Activated CD4-positive, alpha-beta T cell treated with anti-CD3 and anti-CD28 coated beads for 1 hour (primary cell): ENCODE results near the gene SLC35G3.
A peak's percentile ranks its signal among the peaks of the same experiment; 100 is the strongest.
"Not testable (repeated sequence)": the region's sequence is repeated elsewhere in the genome, so short reads cannot be mapped to it uniquely, and the experiment has no call there.

Experiments
- DNase-seq: peaks from one replicate; pipeline ENCODE4 v3.0.0-alpha.2; 2020

Gene SLC35G3

DNA sequence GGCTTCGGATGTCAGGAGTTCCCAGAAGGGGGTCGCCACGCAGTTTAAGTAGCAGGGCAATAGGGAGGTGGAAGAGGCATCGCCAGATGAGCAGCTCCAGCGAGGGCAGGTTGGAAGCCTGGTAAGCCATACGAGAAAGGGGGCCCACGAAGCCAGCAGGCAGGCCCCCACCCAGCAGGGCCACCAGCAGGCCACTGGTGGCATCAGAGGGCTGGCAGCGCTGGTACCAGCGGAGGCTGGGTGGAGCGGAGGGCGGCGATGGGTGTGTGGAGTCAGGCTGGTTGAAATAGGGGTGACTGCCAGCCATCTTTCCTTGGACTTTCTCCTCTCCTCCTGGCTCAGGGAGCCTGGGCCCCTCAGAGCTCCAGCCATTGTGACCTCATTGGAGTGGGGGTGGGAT is at the start of gene SLC35G3:
Gene SLC35G3, minus strand, starts transcription at position 393 of the 400 bp plus-strand sequence. Its CDS starts 86 bp downstream, at position 307.
- not testable (repeated sequence) for DNase-seq

DNA sequence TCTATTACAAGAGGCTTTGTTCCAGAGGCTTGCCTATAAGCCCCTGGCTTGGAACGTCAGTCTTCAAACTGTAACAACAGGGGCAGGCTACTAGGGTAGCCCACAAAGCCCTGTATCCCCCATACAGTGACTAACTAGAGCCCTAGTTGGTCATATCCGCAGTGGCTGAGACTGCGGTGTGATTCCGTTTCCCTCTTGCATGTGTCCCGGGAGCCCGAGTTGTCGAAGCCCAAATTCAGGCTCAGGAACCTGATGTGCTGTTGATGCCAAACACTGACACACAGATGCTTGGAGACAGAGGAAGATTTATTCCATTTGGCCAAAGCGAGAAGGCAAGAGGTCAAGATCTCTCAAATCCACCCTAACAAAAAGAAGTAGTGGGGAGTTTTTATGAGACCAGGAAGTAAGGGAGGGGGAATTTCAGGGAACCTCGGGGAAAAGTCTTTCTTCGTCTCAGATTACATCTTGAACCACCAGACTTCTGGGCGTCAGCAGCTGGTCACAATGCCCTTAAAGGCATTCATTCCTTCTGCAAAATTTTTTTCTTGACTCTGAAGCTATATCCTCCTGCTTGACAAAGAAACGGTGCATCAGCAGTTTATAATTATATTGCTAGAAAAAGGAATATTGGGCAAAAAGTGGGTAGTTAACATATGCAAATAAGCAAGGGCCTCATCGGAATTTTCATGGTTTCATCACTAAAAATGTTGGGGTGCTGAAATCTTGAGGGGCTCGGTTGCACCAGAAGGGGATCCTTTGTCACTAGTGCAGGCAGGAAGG is 49.6 kb upstream of the SLC35G3 start:
- peak; percentile 41 for DNase-seq

DNA sequence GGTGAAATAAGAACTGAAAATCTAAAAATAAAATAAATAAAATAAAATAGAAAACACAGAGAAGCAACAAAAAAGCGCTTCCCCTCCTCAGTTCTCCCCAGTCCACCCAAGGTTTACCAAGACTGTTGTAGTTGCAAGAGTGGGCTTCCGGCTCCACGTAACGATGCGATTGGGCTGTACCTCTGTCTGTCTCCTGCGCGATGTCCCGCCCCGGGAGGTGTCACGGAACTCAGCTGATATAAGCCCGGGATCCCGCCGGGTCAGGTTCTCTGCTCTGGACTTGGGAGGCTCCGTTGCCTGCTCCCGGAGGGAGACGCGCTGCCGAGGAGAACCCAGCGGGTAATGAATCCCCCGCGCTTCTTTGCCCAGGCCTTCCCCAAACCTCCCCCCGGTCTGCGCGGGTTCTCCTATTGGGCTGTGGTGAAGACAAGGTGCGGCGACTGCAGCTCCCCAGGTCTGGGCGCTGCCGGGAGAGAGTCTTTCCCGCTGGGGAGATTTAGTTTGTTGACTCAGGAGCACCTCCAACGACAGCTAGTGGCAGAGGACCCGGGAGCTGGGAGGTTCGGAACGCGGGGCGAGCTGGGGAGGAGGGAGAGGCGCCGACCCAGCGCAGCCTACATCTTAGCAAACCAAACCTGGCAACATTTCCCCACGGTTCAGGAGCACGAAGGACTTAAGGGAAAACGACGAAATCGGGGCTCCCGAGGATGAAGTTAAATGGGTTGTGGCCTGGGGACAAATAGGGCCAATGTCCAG is 48.8 kb upstream of the SLC35G3 start, which contains the start of gene SLFN5:
Gene SLFN5, plus strand, starts transcription at position 268 of the 756 bp plus-strand sequence. CDS start 15,619 bp downstream, outside the sequence.
- DNase-seq = peak; percentile 94

DNA sequence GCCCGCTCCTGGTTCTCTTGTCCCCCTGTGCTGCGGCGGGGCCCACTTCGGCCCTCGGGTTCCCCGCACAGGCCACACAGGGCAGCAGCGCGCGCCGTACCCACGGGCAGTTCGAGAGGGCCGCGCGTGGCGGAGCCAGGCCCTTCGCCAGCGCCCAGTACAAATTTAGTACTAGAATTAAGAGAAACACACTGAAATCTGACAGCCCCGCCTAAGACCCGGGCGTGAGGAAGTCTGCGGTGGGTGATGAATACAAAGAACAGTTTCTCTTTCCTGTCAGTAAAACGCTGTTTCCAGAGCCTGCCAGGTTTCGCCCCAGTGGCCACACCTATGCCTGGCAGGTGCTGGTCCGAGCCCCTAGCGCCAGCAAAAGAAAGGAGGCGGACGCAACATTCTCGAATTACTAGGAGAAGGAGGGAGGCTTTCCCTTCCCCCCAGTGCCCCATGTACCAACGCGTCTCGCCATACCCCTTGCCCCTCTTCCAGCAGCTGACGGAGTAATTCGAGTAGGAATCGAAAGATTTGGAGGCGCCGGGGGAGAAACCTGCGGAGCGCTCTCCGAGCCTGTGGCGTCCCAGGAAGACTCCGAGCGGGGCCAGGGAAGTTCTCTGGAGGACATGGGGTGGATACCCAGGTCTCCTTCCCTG is 48.1 kb upstream of the SLC35G3 start:
- peak; percentile 80 for DNase-seq

DNA sequence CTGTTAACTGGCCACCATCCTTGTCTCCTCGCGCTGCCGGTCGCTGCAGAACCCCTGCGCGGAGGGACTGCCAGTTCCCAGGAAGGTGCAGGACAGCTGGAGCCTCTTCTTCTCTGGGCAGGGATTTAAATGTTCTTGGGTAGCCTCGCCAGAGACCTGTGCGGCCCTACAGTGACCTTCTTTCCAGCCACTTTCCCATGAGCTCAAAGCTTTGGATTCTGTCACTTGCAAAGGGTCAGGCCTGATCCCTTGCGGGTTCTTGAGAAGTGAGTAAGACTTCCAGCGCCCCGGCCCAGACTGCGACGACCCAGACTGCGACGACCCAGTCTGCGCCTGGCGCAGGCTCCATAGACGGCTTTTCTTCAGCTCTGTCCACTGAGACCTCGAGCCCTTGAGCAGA is 47.3 kb upstream of the SLC35G3 start:
- DNase-seq = peak; percentile 36

DNA sequence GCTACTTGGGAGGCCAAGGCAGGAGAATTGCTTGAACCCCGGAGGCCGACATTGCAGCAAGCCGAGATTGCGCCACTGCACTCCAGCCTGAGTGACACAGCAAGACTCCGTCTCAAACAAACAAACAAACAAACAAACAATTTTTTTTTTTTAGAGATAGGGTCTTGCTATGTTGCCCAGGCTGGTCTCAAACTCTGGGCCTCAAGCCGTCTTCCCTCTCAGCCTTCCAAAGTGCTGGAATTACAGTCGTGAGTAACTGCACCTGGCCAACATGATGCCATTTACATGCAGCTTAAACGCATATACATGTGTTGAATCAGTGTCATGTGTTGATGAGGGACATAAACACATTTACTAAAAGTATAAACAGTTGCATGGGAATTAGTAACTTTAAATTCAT is 46.7 kb upstream of the SLC35G3 start:
- DNase-seq = no peak

DNA sequence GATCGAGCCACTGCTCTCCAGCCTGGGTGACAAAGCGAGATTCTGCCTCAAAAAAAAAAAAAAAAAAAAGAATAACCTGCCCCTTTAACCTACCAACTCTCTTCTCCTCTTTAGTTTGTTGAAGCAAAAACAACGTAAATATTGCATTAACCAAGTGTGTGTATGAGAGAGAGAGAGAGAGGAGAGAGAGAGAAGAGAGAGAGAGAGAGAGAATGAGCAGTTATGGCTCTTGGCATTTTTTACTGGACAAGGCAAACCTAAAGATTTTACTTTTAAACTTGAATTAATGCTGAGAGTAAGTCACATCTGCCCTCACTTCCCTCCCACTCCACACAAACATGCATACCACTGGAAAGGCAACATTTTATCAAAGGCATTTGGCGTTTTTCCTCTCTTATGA is 45.6 kb upstream of the SLC35G3 start:
- DNase-seq = no peak

DNA sequence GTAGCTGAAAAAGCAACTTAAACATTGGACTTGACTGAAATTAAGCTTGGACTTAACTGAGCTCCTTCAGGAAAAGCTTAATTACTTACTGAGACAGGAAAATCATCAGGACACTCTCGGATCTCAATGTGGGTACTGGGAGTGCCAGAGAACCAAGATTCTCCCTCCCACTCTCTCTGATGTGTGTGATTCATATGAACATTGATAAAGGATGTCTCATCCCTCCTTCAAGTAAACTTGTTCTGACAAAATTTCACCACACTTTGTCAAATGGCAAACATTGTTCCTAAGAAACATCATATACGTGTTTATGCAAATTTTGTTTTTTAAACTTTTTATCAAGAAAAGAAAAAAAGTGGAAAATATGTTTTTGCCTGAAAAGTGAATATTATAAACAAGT is 44.6 kb upstream of the SLC35G3 start:
- no peak for DNase-seq

DNA sequence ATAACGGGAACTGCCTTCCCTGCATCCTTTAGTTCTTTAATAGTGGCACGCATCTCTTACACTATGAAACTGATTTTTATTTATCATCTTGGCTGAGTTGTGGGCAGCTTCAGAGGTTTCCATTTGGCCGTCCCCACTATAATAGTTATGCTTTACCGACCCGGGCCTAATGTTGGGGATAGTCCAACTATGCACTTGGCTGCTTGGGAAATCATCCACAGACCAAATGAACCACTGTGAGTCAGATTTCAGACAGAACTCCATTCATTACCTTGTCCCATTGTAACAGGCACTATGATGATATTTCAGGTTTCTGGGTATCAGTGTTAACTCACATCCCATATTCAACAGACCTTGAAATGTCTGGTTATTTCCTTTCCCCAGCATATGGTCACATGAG is 42.6 kb upstream of the SLC35G3 start:
- DNase-seq = no peak

DNA sequence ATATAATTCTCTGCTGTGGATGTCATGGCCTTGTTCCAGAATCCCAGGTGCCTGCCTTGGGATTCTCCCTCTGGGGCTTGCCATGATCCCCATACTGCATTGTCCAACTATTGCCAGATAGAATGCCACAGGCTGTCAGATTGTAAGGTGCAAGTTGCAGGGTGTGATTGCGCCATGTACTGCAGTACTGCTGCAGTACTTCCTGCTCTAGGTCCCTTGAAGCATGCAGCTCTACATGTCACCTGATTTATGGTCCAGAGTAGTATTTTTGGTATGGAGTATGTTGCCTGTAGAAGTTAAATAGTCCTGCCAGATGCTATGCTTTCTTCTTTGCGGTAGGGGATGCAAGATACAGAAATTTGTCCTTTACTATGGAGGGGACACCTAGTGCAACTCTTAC is 41.7 kb upstream of the SLC35G3 start:
- no peak for DNase-seq

DNA sequence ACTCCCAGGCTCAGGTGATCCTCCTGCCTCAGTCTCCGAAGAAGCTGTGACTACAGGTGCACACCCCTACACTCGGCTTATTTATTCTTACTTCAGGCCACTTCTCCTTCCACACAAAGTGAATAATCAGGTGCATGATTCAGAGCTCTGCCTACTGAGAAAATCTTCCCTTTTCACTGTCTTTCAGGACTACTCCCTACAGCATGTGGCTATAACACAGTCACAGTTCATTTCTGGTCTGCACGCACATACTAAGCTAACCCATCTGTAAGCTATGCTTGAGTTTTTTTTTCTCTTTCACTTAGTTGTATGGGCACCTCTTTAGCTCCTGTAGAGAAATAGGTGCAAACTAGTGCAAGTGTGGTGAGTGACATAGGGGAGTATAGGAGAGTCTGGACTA is 41.1 kb upstream of the SLC35G3 start:
- no peak for DNase-seq

DNA sequence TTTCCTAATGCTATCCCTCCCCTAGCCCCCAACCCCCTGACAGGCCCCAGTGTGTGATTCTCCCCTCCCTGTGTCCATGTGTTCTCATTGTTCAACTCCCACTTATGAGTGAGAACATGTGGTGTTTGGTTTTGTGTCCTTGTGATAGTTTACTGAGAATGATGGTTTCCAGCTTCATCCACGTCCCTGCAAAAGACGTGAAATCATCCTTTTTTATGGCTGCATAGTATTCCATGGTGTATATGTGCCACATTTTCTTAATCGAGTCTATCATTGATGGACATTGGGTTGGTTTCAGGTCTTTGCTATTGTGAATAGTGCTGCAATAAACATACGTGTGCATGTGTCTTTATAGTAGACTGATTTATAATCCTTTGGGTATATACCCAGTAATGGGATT is 40.1 kb upstream of the SLC35G3 start:
- DNase-seq = not testable (repeated sequence)

DNA sequence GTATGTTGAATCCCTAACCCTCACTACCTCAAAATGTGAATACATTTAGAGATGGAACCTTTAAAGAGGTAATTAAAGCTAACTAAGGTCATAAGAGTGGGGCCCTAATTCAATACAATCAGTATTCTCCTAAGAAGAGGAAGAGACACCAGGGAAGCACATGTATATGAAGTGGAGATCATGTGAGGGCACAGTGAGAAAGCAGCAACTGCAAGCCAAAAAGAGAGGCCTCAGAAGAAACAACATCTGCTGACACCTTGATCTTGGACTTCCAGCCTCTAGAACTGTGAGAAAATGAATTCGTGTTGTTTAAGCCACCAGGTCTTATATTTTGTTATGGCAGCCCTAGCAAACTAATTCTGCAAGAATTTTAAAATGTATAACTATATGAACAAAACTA is 35.4 kb upstream of the SLC35G3 start:
- DNase-seq = no peak

DNA sequence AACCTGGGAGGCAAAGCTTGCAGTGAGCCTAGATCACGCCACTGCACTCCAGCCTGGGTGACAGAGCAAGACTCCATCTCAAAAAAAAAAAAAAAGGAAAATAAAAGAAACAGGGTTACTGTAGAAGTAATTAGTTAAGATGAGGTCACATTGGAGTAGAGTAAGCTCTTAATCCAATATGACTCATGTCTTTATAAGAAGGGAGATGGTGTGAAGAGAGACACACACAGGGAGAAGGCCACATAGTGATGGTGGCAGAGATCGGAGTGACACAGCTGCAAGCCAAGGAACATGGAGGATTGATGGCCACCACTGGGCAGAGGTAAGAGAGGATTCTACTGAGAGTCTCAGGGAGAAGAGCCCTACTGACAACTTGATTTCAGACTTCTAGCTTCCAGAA is 33.4 kb upstream of the SLC35G3 start:
- no peak for DNase-seq

DNA sequence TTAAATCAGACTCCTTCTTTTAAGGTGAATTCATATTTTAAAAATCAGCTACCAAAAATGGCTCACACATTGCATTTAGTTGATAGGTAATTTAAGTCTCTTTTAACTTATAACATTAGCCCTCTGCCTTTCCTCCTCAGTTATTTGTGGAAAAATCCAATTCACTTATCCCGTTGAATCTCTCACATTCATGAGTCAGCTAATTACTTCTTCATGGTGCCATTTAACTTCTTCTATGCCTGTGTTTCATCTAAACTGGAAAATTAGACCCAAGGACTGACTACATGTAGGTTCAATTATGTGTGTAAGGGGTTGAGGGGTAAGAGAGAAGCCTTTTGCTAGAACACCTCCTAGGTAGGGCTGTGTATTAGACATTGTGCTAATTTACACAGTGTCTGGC is 30.2 kb upstream of the SLC35G3 start:
- DNase-seq = no peak

DNA sequence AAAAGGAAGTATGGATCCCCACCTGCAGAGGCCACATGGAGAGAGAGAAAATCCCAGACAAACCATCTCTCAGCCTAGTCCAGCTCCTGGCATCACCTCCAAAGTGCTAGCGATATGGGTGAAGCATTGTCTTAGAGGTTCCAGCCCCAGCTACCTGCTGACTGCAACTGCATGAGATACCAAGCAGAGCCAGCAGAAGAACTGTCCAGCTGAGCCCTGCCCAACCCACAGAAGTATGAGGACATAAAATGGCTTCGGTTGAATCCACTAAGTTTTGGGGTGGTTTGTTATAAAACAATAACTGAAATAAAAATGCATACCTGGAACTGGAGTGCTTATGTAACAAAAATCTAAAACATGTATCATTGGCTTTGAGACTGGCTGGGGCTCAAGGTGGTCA is 28.3 kb upstream of the SLC35G3 start:
- no peak for DNase-seq

DNA sequence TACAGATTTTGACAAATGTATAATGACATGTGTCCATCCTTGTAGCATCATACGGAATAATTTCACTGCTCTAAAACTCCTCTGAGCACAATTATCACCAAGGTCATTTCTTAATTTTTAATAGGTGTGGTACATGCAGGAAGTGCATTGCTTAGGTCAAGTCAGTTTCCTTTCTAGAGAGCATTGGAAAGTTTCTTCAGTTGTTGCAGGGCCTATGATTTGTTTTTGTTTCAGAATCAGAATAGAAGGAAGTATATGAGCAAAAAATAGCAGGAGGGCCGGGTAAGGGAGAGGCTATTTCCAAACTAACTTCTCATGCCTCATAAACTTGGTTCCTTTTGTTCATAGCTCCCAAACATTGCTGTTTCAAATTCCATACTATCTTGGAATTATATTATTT is 24.7 kb upstream of the SLC35G3 start:
- no peak for DNase-seq

DNA sequence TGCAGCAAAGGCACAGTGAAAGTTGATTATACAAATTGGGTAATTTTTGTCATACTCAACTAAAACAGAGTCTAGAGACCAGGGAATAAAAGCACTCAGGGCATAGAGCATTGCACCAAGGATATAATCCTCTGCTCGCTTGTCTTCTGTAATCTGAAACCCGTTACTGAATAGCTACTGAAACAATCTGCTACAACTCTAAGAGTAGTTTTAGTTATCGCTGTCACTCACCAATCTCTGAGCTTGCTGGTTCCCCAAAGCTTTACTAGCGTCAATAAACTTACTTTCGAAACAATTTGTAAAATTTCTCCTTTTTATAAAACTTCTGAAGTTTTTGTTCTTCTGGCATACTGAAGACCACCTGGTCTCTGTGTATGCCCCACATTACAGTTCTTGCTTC is 22.9 kb upstream of the SLC35G3 start:
- no peak for DNase-seq

DNA sequence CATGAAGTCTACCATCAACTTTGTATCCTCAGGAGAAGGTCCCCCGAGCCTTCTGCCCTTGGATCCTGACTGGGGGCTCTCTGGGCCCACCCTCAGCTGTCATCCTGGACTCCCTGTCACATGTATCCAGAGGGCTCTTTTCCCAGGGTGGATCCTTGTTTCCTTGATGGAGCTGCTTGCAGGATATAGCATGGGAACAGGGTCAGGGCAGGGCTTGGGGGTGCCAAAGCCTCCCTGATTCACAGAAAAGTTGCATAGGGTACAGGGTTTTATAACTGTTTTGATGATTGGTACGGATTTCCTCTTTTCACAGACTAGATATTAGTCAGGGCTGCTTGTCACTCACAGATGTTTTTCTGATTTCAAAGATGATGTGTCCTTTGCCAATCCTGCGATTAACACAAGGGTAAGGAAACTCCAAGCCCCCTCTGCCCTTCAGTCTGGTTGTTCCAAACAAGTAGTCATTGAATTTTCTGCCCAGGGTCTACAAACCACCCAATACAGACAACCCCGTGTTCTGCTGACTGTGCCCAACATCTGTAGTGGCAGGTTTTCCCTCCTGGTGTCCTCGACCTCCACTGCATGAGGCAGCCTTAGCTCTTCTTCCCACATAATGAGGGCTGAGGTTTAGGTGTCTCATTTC is 20.6 kb upstream of the SLC35G3 start:
- DNase-seq = no peak

DNA sequence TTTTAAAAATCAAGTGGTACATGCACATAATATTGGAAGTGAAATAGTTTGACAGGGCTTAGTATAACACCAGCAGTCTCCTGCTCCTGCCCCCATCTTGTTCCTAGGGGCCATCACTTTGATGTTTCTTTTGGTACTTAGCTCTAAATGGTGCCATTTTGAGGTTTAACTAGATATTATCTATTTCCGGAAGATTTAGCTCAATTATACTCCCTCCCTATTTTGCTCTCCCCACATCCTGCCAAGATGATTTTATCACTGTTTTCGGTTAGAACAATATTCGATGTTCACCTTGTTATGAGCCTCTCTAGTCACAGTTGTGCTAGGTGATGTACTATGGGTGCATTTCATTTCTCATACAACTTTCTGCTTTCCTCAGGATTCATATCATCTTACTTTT is 20.0 kb upstream of the SLC35G3 start:
- DNase-seq = no peak

DNA sequence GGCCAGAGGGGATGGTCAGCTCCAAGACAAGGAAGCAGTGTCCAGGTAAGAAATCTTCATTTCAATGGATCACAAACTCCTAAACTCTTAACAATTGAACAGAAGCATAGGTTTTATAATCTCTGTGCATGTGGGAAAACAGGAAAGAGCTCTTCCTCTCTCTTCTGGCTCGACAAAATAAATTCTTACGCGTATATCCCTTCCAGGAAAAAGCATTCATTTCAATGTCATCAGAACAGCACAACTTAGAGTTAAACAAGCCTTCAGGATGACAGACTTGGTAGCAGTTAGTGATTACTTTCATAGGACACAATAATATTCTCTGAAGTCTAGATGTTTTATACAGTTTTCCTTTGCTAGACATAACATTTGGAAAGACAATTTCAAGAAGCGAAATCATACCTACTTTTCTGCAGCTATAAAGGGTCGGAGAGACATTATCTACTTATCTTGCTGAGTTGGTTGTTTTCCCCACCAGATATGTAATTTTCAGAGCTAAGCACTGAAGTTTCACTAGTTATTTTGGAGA is 19.3 kb upstream of the SLC35G3 start:
- no peak for DNase-seq

DNA sequence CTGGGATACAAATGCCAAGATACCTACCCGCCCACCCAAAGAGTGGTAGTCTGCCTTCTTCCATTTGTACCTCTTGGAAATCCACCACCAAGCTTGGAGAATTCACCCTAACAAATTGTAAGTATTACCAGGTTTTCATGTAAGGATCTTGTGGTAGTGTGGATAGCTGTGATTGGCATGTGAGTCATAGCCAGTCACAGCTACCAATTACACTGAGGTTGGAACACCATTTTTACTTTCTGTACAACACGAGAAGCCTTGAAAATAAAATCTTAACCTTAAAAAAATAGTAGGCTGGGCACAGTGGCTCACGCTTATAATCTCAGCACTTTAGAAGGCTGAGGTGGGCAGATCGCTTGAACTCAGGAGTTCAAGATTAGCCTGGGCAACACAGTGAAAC is 18.5 kb upstream of the SLC35G3 start:
- DNase-seq = no peak

DNA sequence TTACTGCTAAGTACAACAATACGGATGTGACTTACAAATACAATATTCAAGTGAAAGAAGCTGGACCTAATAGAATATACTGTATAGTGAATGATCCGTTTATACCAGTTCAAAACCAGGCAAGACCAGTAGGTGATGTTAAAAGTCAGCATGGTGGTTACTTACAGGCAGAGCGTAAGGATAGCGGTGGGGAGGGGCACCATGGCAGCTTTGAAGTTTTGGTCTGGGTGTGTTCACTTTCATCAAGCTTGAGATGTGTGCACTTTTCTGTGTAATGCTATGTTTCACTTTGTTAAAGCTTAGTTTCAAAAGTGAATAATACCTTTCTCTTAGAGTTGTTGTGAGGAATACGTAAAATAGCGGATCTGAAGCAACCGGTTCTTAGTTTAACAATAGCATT is 16.5 kb upstream of the SLC35G3 start:
- DNase-seq = no peak
